Astrocyte of the cerebellum (primary cell): ENCODE measurements around the gene C12orf57.

Experiments used
- DNase-seq: peaks from one replicate; pipeline ENCODE4 v3.0.0-alpha.2; 2011; ENCODE audit warnings: low read depth
- H3K4me3 ChIP-seq: 2 replicates; pipeline ENCODE4 v1.5.1; 2011; ENCODE audit warnings: mild to moderate bottlenecking, low read depth, low read length, moderate library complexity
- in situ Hi-C: cut with HindIII; loops from 2 replicates; pipeline ENCODE4 v1.10.0; 2017; ENCODE audit warnings: low sequenced_read_pairs
- TF ChIP-seq, protein P1 (sequence below): IDR thresholded peaks from 2 replicates; pipeline ENCODE4 v1.5.1; 2012; ENCODE audit warnings: low read length, low read depth, moderate library complexity, mild to moderate bottlenecking; ENCODE audit errors: missing control alignments

C12orf57 gene

DNA sequence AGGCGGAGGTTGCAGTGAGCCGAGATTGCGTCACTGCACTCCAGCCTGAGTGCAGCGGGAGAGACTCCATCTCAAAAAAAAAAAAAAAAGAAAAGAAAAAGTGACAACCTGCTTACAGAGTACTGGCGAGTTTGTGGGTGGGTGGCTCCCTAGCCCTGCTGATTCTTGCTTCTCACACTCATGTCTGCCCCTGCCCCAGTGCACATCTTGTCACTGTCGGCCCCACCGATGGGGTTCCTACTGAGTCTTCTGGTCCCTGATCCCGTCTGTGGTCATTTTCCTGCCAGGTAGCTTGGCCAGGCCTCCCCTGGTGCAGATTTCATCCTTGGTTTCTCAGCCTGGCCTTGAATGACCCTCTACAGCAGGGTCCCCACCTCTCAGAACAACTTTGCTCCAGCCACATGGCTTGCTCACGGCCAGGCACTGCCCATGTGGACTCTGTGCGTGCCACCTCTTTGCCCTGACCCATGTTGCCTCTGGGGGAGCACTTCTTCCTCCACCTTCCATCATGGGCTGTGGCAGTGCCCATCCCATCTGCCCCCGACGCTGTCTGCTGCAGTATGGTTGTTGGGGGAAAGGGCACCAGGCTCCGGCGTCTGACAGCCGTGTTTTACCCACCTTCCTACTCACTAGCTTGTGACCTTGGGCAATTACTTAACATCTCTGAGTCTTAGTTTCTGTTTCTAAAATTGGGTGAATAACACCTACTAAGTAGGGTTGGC lies 5.2 kb downstream of the C12orf57 start:
- TF ChIP-seq, protein P1, sequence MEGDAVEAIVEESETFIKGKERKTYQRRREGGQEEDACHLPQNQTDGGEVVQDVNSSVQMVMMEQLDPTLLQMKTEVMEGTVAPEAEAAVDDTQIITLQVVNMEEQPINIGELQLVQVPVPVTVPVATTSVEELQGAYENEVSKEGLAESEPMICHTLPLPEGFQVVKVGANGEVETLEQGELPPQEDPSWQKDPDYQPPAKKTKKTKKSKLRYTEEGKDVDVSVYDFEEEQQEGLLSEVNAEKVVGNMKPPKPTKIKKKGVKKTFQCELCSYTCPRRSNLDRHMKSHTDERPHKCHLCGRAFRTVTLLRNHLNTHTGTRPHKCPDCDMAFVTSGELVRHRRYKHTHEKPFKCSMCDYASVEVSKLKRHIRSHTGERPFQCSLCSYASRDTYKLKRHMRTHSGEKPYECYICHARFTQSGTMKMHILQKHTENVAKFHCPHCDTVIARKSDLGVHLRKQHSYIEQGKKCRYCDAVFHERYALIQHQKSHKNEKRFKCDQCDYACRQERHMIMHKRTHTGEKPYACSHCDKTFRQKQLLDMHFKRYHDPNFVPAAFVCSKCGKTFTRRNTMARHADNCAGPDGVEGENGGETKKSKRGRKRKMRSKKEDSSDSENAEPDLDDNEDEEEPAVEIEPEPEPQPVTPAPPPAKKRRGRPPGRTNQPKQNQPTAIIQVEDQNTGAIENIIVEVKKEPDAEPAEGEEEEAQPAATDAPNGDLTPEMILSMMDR, result no peak
- in situ Hi-C loops, result no loop called here
- no peak overlapping the region for H3K4me3 ChIP-seq
- DNase-seq, result no peak

DNA sequence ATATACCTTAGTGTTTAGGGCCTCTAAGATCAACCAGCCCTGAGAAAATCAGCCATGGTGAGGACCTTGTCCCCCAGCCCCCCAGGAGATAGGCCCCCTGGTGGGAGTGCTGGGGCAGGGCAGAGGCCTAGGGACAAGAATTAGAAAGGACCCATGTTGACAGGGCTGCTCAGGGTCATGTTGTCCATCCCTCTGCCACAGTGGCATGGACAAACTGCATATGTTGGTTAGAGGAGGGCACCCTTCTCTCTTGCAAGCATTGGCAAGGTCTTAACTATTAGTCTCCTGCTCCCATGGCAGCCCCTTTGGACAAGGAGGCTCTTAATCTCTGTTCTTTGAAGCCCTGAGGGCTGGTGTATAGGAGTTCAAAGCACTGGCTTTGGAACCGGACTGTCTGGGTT lies 6.6 kb downstream of the C12orf57 start:
- DNase-seq, result no peak
- no peak overlapping the region for H3K4me3 ChIP-seq
- TF ChIP-seq, protein P1, result peak; percentile 2
- in situ Hi-C loops, result no loop called here

DNA sequence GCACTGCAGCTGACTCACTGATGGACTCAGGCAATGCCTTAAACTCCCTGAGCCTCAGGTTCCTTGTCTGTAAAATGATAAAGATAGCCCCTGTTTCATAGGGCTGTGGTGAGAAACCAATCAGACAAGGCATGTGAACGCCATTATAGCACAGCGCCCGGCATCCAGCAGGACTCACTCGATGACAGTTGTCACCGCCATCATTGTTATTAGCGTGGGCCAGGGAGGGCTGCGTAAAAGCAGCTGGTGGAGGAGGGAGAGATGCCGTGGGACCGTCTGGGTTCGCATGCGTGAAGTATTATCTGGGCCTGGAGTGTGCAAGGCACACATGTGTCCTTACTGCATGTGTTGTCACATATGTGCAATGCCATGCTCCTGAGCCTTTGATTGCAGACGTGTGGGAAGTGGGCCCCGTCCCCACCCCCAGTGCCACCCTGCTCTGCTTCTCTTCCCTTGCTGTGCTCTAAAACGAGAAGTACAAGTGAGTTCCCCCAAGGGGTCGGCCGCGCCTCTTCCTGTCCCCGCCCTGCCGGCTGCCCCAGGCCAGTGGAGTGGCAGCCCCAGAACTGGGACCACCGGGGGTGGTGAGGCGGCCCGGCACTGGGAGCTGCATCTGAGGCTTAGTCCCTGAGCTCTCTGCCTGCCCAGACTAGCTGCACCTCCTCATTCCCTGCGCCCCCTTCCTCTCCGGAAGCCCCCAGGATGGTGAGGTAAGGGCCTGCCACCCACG lies 7.2 kb downstream of the C12orf57 start, which contains the start of gene PTPN6:
Gene PTPN6, plus strand, starts transcription at position 546 of the 730 bp plus-strand sequence. Its CDS starts 157 bp downstream, at position 703.
- no peak within 1 kb of the TSS for H3K4me3 ChIP-seq
- in situ Hi-C loops, result no loop called here
- TF ChIP-seq, protein P1, result no peak
- DNase-seq, result no peak

DNA sequence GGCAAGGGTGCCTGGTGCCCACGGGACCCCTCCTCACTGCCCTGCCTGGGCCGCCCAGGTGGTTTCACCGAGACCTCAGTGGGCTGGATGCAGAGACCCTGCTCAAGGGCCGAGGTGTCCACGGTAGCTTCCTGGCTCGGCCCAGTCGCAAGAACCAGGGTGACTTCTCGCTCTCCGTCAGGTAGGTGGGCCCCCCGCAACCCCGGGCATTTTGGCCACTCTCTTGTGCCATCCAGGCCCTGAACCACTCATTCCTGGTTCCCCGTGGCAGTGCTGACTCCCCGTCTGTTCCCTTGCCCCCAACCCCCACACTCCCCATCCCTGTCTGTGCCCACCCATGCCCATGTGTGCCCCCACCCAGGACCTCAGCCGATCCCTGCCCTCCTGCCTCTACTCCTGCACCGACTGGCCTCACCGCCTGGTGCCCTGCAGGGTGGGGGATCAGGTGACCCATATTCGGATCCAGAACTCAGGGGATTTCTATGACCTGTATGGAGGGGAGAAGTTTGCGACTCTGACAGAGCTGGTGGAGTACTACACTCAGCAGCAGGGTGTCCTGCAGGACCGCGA lies 7.8 kb downstream of the C12orf57 start:
- no peak overlapping the region for H3K4me3 ChIP-seq
- DNase-seq, result no peak
- in situ Hi-C loops, result no loop called here

DNA sequence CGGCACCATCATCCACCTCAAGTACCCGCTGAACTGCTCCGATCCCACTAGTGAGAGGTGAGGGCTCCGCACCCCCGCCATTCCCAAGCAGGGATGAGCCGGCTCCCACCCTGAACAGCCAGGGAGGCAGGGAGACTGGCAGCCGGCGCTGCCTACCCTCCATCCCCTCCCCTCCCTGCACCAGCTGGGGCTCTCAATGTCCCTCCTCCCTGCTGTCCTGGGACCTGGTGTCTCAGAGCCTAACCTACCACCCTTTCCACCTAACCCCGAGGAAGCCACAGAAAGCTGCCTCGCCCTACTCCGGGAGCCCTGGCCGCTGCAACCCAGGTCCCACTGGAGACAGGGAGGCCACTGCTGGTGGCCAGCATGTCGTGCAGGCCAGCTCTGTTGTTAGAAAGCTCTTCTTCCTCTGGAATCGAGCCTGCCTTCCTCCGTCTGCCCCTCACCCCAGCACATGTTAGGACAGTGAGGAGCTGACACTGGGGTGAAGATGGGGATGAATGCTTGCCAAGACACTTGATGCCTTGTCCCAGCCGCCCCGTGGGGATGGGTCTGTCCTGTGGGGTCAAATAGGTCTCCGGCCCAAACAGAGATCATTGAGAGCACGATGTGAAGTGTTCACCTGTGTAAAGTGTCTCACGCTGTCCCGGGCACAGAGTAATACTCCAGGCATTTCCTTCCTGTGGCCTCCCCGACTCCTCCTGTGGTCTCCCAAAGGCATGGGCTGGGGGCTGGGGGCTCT lies 8.5 kb downstream of the C12orf57 start:
- TF ChIP-seq, protein P1, result no peak
- no peak for DNase-seq
- in situ Hi-C loops, result no loop called here
- no peak overlapping the region for H3K4me3 ChIP-seq

More for the DNA sequence above, 7.8 kb downstream of the C12orf57 start:
- TF ChIP-seq, protein P1, result no peak

DNA sequence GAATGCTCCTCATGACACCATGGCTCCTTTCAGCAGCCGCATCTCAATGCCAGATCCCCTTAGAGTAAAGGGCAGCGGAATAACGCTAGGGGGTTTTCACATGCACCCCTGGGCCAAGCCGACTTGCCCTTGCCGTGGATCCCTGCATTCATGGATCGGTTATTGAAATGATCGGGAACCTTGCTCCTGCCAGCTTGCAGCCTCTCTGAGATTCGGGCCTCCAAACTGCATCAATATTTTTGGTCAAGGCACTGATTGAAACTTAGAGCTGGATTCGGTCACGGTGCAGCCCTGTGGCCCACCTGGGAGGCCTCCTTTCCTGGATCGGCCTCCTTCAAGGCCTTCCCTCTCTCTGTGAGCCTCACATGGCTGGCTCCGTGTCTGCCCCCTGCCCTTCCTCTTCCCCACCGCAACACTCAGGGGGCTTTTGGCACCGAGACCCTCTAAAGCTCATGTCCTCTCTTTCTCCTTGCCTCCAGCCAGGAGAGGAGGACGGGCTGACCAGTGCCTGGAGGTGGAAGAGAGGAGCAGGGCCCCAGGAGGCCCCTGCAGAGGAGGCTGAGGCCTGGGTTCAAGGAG lies 9.1 kb downstream of the C12orf57 start:
- in situ Hi-C loops, result no loop called here
- no peak for DNase-seq
- no peak overlapping the region for H3K4me3 ChIP-seq
- TF ChIP-seq, protein P1, result no peak
